GM12875 (cell line): ENCODE measurements around the gene CELF2.

ENCODE experiments used
- H3K4me3 ChIP-seq: one replicate; pipeline ENCODE4 v1.5.1; 2011; ENCODE audit warnings: low read depth, low read length, control low read depth
- TF ChIP-seq, protein P1 (sequence below): IDR thresholded peaks from 2 replicates; pipeline ENCODE4 v1.5.1; 2011; ENCODE audit warnings: low read depth, mild to moderate bottlenecking, control low read depth, inconsistent platforms, low read length, moderate library complexity, borderline replicate concordance; ENCODE audit not compliant: insufficient read depth

CELF2 gene

DNA sequence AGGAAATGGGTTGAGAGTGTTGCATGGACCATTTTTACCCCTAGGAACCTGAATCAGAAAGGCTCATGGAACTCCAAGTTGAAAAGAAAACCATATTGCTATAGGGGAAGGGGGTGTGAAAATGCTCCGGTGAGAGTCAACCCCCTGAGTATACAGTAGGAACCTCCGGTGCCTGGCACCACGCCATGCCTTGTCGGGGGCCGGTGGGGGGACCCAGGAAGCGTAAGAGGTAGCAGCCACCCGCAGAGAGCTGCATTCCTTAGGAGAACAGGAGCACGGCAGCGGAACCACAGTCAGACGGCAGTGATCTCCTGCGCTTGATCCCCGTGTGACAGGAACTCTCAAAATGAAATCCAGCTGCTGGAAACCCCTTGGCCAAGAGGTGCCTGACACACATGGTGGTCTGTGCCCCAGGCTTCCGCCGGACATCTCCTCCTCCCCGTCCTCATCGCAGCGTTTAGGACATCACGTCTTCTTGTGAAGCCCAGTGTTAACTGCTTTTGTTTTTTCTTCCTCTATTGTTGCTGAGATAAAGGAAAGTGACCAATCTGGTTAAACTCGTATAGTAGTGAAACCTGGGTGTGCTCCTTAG, 186.8 kb downstream of the CELF2 start:
- H3K4me3 ChIP-seq: no peak overlapping the region
- TF ChIP-seq, protein P1, sequence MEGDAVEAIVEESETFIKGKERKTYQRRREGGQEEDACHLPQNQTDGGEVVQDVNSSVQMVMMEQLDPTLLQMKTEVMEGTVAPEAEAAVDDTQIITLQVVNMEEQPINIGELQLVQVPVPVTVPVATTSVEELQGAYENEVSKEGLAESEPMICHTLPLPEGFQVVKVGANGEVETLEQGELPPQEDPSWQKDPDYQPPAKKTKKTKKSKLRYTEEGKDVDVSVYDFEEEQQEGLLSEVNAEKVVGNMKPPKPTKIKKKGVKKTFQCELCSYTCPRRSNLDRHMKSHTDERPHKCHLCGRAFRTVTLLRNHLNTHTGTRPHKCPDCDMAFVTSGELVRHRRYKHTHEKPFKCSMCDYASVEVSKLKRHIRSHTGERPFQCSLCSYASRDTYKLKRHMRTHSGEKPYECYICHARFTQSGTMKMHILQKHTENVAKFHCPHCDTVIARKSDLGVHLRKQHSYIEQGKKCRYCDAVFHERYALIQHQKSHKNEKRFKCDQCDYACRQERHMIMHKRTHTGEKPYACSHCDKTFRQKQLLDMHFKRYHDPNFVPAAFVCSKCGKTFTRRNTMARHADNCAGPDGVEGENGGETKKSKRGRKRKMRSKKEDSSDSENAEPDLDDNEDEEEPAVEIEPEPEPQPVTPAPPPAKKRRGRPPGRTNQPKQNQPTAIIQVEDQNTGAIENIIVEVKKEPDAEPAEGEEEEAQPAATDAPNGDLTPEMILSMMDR: no peak

DNA sequence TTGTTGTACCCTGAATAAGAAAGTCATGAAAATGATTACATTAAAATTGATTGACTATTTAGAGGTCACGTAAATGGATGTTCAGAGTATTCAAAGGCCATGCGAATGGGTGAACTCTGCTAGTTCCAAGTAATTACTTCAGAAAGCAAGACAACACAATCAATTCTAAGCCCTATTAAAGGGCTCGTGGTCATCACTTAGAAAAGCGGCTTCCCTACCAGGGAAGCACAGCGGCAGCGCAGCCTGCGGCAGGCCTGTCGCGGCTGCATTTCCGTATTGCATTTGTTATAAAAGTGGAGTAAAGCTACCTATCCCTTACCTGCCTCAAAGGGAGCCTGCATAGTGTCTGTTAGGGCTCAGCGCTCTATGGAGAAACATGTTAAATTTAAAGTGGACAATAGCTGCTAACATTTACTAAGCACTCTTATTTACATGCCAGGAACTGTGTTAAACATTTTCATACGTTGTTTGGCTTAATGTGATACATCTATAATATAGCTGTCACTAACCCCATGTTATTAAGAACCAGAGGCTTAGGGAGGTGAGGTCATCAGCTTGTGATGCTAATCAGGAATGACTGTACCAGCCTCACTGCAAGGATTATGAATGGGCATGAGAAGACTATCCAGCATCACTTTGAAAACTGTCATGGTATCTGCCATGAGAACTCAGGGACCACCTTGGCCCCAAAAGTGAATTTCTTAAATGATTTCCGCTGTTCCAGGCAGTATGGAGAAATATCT, 187.5 kb downstream of the CELF2 start:
- TF ChIP-seq, protein P1: no peak
- no peak overlapping the region for H3K4me3 ChIP-seq

DNA sequence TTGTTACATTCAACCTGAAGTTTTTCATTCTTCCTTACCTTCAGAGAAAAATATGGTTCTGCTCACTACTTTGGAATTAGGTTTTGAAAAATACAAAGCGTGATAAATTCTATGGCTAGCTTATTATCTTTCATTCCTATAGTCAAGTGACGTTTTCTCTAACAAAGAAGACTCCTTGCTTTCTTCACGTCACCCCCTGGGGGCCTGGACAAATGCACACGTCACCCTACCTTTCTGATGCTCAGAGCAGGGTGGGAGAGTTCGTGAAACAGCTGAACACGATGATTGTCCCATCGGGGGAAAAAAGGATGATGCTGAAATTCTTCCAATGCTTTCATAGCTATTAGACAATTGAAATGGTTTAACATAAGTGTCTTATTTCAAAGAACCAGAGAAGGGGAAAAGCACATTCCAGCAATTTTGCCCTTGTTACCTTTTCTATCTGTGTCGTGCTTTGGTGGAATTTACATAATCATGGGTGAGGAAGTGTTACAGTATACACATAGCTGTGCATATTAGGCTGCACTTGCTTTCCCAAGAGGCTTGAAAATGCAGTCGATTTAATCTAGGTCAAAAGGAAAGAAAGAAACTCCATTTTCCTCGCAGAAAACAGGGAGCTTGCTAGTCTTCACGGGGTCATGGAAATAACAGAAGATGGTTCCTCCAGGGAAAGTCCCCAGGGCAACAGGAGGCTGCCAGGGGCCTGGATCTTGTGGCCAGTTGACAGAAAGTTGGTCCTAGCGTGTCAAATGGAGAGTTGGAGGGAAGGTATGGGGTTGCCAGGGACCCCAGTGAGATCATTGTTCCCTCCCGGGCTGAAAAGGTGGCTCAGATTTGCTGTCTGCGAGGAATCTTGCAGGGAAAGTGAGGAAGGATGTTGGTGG, 189.2 kb downstream of the CELF2 start:
- no peak overlapping the region for H3K4me3 ChIP-seq
- TF ChIP-seq, protein P1: no peak

DNA sequence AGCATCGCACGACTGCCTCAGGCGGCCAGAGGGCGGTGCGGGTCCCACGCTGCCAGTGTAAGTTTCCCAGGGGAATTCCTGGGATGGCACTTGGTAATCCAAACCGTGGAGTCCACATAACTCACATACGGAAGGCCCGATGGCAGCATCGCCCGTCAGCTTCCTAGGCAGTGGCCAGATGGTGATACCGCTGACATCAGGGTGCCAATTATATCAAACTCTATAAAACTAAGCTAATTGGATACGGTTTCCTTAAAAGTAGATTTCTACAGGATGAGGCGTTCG, 189.8 kb downstream of the CELF2 start:
- TF ChIP-seq, protein P1: no peak
- H3K4me3 ChIP-seq: no peak overlapping the region

DNA sequence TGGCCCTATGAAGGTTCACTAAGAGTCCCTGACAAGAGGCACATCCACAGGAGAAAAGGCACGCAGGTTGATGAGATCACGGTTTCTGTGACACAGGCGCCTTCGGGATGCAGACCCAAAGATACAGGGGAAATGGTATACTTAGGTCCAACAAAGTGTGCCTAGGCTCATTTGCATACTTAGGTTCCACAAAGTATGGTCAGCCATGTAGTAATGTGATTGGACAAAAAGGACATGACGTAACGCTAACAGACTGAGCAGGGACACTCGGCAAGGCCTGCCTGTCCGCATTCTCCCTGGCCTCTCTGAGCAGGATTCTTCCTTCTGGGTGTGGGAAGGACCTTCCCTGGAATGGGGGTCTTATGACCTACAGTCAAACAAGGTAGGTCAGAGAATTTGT, 190.6 kb downstream of the CELF2 start:
- no peak overlapping the region for H3K4me3 ChIP-seq
- TF ChIP-seq, protein P1: no peak

DNA sequence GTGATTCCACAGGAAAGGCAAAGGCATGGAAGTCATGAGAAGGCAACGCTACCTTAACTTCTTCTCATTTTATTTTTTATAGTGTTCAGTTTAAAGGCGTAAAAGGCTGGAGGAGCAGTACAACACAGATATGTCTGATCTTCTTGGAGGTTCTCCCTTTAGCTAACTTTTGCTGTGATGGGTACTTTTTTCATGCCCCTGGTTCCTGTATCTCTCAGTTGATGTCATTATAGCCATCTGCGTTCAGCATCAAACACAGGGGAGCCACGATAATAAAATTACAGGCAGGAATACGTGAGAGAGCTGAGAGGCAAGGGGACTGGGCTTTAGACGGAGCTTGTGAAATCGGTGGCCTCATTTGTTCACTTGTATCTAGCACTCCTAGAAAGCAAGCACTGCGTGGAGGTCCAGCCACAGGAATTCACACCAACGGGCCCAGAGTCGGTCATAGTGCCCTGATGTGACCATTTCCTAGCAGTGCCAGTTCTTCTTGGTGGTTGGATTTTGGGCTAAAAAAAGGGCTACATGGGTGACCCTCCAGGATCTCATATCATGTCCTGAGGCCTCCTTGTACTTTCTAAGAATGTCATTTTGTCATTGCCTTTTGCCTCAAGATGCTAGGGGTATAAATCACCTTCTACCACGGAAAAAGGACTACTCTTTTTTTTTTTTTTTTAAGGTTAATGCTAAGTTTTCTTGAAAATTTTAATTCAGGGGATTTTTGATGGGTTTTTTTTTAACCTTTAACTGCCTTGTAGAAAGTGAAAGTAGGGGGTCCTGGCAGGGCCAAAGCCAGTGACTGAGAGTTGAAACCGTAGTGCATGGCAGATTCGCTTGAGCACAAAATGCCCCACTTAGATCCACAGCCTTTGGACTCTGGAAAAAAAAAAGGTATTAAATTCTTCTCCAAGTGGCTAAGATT, 191.5 kb downstream of the CELF2 start:
- TF ChIP-seq, protein P1: no peak
- peak overlapping the region; percentile 44 for H3K4me3 ChIP-seq
